ENCODE measurements around the gene ZNF28.
"Not testable (repeated sequence)": the region's sequence is repeated elsewhere in the genome, so short reads cannot be mapped to it uniquely, and the experiment has no call there.

Gene ZNF28

DNA sequence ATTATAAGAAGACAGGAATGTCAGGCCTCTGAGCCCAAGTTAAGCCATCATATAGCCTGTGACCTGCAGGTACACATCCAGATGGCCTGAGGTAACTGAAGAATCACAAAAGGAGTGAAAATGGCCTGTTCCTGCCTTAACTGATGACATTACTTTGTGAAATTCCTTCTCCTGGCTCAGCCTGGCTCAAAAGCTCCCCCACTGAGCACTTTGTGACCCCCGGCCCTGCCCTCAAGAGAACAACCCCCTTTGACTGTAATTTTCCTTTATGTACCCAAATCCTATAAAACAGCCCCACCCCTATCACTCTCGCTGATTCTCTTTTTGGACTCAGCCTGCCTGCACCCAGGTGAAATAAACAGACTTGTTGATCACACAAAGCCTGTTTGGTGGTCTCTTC, 65.0 kb downstream of the ZNF28 start:
- not testable (repeated sequence) for DNase-seq

DNA sequence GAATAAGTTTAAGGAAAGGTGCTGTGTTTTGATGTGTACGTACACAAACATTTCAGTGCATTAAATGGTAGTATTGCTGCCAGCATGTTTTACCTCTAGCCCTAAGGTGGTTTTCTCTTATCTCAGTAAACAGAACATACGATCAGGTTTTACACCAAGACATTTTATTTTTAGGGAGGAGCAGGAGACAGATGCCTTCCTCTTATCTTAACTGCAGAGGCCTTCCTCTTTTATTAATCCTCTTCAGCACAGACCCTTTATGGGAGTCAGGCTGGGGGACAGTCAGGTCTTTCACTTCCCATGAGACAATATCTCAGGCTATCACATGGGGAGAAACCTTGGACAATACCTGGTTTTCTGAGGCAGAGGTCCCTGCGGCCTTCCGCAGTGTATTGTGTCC, 71.7 kb downstream of the ZNF28 start:
- no peak for DNase-seq

DNA sequence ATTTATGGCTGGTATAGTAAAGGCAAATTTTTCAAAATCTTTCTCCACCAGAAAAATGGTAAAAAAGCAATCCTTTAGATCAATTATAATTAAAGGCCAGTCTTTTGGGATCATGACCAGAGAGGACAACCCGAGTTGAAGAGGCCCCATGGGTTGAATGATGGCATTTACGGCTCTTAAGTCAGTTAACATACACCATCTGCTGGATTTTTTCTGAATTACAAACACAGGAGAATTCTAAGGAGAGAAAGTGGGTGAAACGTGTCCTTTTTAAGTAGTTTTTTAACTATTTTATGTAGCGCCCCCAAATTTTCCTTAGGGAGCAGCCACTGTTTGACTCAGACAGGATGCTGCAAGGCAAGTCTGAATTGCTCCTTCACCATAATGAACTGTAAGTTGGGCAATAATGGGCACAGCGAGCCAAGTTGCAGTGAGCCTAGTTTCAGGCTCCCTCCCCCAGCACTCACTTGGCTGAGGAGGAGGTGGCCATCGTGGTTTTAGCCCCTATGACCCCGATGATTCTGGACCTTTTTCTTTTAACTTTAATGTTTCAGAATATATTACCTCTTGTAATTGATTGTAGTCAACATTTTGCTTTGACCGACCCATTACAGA, 73.0 kb downstream of the ZNF28 start:
- DNase-seq, result no peak
